NAMALWA (cell line): ENCODE results near the gene GPX5.
"Not testable (repeated sequence)": the region's sequence is repeated elsewhere in the genome, so short reads cannot be mapped to it uniquely, and the experiment has no call there.

Source experiments
- DNase-seq: peaks from one replicate; pipeline ENCODE4 v3.0.0-alpha.2; 2015; ENCODE audit warnings: low spot score

The GPX5 gene

GRCh38 chr6:28525496-28526039 lies at the start of gene GPX5:
TSS of gene GPX5 (plus strand) at chr6:28525881. CDS start at chr6:28526014, 133 bp downstream.
- no peak for DNase-seq

GRCh38 chr6:28478518-28478917 lies 47.2 kb upstream of the GPX5 start:
- DNase-seq, result no peak

DNA sequence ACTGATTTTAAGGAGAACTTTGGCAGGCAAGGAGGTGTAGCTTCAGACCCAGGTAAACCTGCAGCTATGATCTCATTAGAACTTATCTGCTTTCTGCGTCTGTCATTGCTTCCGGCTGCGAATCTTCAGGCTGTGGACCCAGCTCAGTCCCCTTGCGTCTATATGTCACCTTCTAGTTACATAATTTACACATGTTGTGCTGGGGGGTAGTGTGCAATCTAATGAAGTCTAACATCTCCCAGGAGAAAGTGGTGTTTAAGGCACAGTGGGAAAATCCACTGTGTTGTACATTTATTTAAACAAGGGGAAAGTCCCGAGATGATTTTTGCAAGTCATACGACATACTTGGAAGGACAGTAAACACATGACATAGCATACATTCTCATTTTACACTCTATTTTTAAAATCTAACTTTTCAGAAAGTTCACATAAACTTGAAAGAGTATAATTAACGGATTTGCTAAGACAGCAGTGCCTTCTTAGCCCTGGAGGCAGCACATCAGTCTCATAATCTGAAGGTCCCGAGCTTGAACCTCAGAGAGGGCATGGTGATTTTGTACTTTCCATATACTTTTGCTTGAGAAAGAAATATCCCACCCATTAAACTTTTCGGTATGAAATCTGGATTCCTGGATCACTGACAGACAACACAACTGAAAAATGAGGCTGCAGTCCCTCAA lies 45.3 kb upstream of the GPX5 start:
- DNase-seq, result no peak

GRCh38 chr6:28485482-28485881 lies 40.2 kb upstream of the GPX5 start:
- no peak for DNase-seq

GRCh38 chr6:28486533-28486932 lies 39.1 kb upstream of the GPX5 start:
- DNase-seq, result no peak

- DNase-seq, result no peak
Observed at GRCh38 chr6:28486988-28487742, 38.5 kb upstream of the GPX5 start.

DNA sequence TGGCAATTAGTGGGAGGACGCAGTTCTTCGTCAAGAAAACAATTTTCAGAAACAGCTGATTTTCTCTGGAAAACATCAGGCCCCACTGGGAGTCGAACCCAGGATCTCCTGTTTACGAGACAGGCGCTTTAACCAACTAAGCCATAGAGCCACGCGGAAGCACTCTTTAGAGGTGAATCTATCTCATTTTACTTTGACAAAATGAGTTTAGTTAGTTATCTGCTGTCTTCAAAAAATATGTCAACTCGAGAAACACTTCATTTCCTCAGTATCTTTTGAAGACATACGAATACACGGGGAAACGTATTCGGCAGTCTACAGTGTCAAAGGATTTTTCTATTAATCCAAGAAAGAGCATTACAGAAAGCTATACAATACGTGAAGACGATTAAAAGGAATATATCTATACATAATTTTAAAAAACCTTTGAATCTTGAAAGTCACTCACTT lies 36.7 kb upstream of the GPX5 start:
- DNase-seq, result no peak

DNA sequence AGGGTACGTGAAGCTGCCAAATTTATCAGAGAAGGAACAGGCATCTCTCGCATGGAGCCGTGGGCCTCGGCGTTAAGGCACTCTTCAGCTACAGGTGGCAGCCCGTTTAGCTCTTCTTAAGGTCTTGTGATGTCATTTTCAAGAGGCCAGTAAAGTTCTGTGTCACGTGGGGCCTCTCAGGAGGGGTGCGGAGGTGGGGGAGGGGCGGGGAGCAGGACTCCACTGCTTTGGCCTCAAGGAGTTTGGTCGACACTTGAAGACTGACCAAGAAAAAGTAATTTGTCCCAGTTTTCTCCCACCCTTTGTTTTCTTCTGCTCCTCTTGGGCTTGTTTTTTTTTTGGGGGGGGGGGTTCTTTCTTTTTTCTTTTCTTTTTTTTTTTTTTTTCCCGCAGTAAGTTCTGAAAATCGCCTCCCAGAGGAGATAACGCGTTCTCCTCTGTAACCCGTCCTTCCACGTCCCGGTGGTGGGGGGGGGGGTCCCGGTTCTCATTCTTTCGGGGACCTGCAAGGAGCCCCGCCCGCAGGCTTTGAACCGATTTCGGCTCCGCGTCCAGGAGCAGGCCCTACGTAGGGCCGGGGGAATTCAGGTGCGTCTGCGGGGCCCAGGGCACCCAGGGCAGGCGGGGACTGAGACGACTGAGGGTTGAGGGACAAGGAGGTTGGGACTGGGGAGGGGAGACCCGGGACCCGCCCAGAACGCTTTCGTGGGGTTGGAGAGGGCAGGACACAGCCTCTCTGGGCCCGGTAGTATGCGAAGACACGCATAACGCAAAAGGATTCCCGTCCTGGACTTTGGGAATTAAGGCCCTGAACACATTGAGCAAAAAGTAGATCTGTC lies 36.1 kb upstream of the GPX5 start:
- DNase-seq, result peak; percentile 21

DNA sequence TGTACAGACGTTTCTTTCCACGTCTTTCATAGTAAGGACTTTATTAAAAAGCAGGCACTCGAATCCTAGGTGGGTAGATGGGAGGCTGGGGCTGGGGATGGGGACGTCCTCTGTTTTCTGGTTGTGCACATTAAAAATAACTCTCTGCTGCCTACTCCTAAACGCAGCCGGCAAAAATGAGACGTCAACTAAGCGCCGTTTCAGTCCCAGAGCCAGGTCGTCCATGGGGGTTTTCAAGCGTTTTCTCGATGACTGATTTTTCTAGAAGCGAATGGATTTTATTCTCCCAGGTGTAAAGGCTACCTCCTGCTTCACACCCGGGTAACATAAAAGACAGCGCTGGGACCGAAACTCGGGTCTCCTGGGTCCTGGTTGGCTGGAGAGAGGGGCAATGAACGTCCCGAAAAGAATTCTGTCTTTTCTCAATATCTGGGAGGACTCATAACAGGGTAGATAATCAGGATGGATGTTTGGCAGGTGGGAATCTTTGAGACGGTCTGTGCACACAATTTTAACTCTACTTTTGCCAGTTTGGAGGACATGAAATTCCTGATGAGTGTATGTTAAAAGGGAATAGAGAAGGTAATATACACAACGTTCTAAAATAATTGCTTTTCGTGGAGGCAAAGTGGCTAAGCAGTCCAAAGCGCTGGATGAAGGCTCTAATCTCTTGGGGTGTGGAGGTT lies 35.3 kb upstream of the GPX5 start:
- DNase-seq, result no peak

GRCh38 chr6:28491984-28492317 lies 33.7 kb upstream of the GPX5 start:
- no peak for DNase-seq

DNA sequence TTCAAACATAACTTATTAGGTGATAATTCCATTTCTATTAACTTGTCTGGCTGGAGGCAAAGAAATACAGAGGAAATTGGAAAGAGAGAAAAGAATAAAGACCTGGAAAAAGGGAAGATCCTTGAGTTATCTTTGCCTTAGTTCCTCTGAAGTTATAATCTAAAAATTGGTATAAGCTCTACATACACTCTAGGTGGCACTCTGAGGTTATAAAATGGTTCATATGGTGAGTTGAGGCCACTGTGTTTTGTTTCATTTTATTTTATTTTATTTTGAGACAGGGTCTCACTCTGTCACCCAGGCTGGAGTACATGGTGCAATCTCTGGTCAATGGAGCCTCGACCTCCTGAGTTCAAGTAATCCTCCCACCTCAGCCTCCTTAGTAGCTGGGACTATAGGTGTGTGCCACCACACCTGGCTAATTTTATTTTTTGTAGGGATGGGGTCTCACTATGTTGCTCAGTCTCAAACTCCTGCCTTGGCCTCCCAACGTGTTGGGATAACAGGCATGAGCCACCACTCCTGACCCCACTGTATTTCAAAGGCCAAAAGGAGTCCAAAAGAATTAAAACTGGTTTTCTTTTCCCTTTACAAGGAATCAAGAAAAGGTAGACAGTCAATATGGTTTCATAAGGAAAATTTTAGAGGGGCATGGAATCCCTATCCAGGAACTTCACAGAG lies 29.4 kb upstream of the GPX5 start:
- DNase-seq, result peak; percentile 11

GRCh38 chr6:28497306-28497705 lies 28.4 kb upstream of the GPX5 start:
- DNase-seq, result no peak

DNA sequence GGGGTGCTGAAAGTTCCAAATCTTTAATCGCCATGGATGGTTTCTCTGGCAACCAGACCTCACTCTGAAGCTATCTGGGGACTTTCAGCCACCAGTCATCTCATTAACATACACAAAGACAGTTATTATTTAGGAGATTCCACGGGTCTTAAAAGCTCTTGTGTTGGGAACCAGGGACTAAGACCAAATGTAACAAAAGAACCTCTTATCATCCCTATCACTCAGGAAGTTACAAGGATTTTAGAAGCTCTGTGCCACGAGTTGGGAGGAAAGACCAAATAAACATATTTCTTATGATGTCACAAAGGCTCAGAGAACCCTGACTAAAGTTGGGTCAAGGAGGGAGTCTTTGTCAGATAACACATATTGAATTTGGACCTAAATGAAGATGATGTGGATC lies 27.8 kb upstream of the GPX5 start:
- no peak for DNase-seq

DNA sequence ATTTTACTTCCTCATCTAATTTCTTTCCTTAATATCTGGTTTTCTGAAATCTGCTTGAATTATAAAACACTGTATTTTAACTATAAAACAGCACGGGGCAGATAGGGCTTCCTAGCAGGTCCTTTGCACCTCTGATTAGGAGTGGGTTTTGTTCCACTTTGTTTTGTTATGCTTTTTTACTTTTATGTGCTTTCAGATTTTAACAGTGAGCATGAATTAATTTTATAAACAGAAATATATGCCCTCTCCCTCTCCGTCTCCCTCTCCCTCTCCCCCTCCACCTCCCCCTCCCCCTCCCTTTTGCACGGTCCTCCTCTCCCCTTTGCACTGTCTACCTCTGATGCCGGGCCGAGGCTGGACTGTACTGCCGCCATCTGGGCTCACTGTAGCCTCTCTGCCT lies 24.4 kb upstream of the GPX5 start:
- DNase-seq, result no peak

DNA sequence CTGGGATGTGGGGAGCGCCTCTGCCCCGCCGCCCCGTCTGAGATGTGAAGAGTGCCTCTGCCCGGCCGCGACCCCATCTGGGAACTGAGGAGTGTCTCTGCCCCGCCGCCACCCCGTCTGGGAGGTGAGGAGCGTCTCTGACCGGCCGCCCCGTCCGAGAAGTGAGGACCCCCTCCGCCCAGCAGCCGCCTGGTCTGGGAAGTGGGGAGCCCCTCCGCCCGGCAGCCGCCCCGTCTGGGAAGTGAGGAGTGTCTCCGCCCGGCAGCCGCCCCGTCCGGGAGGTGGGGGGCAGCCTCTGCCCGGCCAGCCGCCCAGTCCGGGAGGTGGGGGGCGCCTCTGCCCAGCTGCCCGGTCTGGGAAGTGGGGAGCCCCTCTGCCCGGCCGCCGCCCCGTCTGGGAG lies 23.5 kb upstream of the GPX5 start:
- DNase-seq, result not testable (repeated sequence)

DNA sequence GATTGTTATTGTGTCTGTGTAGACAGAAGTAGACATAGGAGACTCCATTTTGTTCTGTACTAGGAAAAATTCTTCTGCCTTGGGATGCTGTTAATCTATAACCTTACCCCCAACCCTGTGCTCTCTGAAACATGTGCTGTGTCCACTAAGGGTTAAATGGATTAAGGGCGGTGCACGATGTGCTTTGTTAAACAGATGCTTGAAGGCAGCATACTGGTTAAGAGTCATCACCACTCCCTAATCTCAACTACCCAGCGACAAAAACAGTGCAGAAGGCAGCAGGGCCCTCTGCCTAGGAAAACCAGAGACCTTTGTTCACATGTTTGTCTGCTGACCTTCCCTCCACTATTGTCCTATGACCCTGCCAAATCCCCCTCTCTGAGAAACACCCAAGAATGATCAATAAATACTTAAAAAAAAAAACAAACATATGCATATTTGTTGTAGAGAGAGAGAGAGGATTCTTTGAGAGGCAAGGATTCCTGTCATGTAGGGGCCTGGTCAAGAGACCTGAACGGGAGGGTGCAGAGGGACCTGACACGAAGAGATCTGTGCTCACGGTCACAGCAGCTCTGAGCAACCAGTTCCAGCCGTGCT lies 22.9 kb upstream of the GPX5 start:
- DNase-seq, result not testable (repeated sequence)

DNA sequence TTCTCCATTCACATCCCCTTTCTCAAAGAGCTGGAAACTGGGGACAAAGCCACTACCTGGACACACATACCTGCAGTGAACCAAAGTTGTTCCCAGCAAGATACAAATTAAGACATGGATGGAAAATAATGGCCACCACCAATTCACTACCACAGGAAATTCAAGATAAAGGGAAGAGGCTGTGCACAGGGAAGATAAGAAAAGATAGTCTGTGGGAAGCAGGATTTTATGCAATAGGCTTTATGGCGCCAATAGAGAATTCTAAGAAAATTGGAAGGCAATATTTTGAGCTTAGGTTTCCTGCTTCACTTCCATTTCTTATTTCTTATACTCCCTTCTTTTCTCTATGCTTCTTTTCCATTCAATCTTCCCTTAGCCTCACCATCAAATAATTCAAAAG lies 19.9 kb upstream of the GPX5 start:
- no peak for DNase-seq

DNA sequence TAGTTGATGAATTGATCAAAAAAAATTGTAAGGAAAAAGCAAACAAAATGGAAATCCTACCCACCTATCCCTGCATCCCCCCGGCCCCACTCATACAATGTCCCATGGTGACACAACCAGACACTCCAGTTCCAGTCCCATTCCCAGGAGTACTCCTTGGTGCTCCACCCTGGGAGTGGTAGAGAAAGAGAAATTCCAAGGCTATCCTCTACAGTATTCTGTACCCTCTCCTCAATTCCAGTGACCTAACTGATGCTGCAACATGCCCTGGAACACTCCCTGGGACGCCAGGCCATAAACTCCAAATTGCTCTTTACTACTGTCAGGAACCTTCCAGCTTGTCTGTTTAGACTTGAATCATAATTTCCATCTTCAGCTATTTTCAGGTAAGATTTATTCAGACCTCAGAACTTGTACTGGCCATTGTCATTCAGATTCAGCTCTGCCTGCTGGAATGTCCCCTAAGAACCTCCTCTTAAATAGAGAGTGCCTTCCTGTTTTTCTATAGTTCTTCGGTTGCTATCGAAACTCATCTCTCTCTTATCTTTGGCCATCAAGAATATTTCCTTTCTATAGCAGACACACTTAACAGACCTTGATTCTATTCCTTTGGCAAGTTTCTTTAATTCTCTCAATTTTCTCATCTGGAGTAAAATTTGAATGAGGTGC lies 18.7 kb upstream of the GPX5 start:
- no peak for DNase-seq

- DNase-seq, result no peak
Observed at GRCh38 chr6:28511628-28512300, 13.9 kb upstream of the GPX5 start.

DNA sequence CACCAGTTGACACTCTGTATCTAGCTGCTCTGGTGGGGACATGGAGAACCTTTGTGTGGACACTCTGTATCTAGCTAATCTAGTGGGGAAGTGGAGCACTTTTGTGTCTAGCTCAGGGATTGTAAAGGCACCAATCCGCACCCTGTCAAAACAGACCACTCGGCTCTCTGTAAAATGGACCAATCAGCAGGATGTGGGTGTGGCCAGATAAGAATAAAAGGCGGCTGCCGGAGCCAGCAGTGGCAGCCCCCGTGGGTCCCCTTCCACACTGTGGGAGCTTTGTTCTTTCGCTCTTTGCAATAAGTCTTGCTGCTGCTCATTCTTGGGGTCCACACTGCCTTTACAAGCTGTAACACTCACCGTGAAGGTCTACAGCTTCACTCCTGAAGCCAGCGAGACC lies 13.3 kb upstream of the GPX5 start:
- DNase-seq, result not testable (repeated sequence)
